NCI-H748 treated with DMSO at 0.1 percent for 48 hours (cell line): Measurements from ENCODE around the gene IQSEC1.

ENCODE experiments used
- DNase-seq: peaks from one replicate; lab custom pipeline; 2025; lab: John Stamatoyannopoulos, UW

Gene IQSEC1

GRCh38 chr3:13015286-13016082 lies 57.7 kb downstream of the IQSEC1 start:
- DNase-seq, result no peak

GRCh38 chr3:13014755-13015285 lies 58.4 kb downstream of the IQSEC1 start:
- DNase-seq, result no peak

GRCh38 chr3:13013994-13014754 lies 59.1 kb downstream of the IQSEC1 start:
- DNase-seq, result no peak

- DNase-seq, result no peak
Observed at GRCh38 chr3:13013566-13013965, 59.7 kb downstream of the IQSEC1 start.

GRCh38 chr3:13013151-13013561 lies 60.1 kb downstream of the IQSEC1 start:
- DNase-seq, result no peak

- no peak for DNase-seq
Observed at GRCh38 chr3:13012221-13012691, 61.0 kb downstream of the IQSEC1 start.

- no peak for DNase-seq
Observed at GRCh38 chr3:13011573-13012220, 61.5 kb downstream of the IQSEC1 start.

GRCh38 chr3:13010780-13011572 lies 62.3 kb downstream of the IQSEC1 start:
- no peak for DNase-seq

GRCh38 chr3:13009946-13010315 lies 63.3 kb downstream of the IQSEC1 start:
- no peak for DNase-seq

- DNase-seq, result no peak
Observed at GRCh38 chr3:13009132-13009945, 63.9 kb downstream of the IQSEC1 start.

- no peak for DNase-seq
Observed at GRCh38 chr3:13008155-13008995, 64.9 kb downstream of the IQSEC1 start.

- no peak for DNase-seq
Observed at GRCh38 chr3:13007251-13007941, 65.8 kb downstream of the IQSEC1 start.

- DNase-seq, result no peak
Observed at GRCh38 chr3:13006216-13006990, 66.8 kb downstream of the IQSEC1 start.

GRCh38 chr3:13005301-13005700 lies 67.9 kb downstream of the IQSEC1 start:
- DNase-seq, result no peak

- DNase-seq, result no peak
Observed at GRCh38 chr3:13004376-13004775, 68.9 kb downstream of the IQSEC1 start.

GRCh38 chr3:13003608-13004007 lies 69.6 kb downstream of the IQSEC1 start:
- DNase-seq, result no peak

- DNase-seq, result no peak
Observed at GRCh38 chr3:13002398-13003124, 70.7 kb downstream of the IQSEC1 start.
